ENCODE results near the gene XCL1. TPM values are rescaled to one million over a fixed set of nuclear protein-coding genes. Genes with fewer than 3 reads are reported as not detected.
A peak's percentile ranks its signal among the peaks of the same experiment; 100 is the strongest.

XCL1 gene
- total and polyA plus RNA-seq, 2 of the 13 experiments (the other 11 are each of a cell fraction or from before 2014, with no cell fraction given), result 2.5 to 7.6 TPM

GRCh38 chr1:168551688-168552087, 24.7 kb upstream of the XCL1 start (continued):
- no peak for TF ChIP-seq ZNF275 (CRISPR knock-in tag; IDR thresholded peaks at IDR 0.05; ENCODE audit: borderline replicate concordance)
- TF ChIP-seq HMG20B (CRISPR knock-in tag; conservative IDR thresholded peaks at IDR 0.05), result no peak
- TF ChIP-seq ZNF546 (CRISPR knock-in tag; conservative IDR thresholded peaks at IDR 0.05), result no peak
- no peak for TF ChIP-seq SMC3 (IDR thresholded peaks at IDR 0.05; ENCODE audit: low read length)
- TF ChIP-seq NFKBIZ (CRISPR knock-in tag; IDR thresholded peaks at IDR 0.05), result peak; percentile 76; the same call in 1 of the 2 replicates
- no peak for TF ChIP-seq ZNF296 (CRISPR knock-in tag; conservative IDR thresholded peaks at IDR 0.05)
- TF ChIP-seq HNRNPH1 (optimal IDR thresholded peaks at IDR 0.05; ENCODE audit: low read depth, low read length), result no peak
- TF ChIP-seq ATF5 (CRISPR knock-in tag; IDR thresholded peaks at IDR 0.05; ENCODE audit: low read depth), result no peak
- TF ChIP-seq TBX2 (CRISPR knock-in tag; IDR thresholded peaks at IDR 0.05; ENCODE audit: borderline replicate concordance), result 0 out of 2 replicates have a peak, but pooled peaks have one; percentile 23
- TF ChIP-seq, protein P1, sequence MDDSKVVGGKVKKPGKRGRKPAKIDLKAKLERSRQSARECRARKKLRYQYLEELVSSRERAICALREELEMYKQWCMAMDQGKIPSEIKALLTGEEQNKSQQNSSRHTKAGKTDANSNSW (CRISPR knock-in tag; IDR thresholded peaks at IDR 0.05; ENCODE audit: borderline replicate concordance), result no peak
- TF ChIP-seq ZNF629 (CRISPR knock-in tag; conservative IDR thresholded peaks at IDR 0.05), result peak; percentile 60
- TF ChIP-seq, protein P2, sequence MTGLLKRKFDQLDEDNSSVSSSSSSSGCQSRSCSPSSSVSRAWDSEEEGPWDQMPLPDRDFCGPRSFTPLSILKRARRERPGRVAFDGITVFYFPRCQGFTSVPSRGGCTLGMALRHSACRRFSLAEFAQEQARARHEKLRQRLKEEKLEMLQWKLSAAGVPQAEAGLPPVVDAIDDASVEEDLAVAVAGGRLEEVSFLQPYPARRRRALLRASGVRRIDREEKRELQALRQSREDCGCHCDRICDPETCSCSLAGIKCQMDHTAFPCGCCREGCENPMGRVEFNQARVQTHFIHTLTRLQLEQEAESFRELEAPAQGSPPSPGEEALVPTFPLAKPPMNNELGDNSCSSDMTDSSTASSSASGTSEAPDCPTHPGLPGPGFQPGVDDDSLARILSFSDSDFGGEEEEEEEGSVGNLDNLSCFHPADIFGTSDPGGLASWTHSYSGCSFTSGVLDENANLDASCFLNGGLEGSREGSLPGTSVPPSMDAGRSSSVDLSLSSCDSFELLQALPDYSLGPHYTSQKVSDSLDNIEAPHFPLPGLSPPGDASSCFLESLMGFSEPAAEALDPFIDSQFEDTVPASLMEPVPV (CRISPR knock-in tag; IDR thresholded peaks at IDR 0.05), result no peak
- no peak for TF ChIP-seq ZNF703 (CRISPR knock-in tag; IDR thresholded peaks at IDR 0.05; ENCODE audit: borderline replicate concordance)
- no peak for TF ChIP-seq ONECUT2 (CRISPR knock-in tag; IDR thresholded peaks at IDR 0.05)
- no peak for TF ChIP-seq PATZ1 (CRISPR knock-in tag; IDR thresholded peaks at IDR 0.05)
- TF ChIP-seq ZFY (CRISPR knock-in tag; IDR thresholded peaks at IDR 0.05), result no peak
- 0 out of 2 replicates have a peak, but pooled peaks have one; percentile 22 for TF ChIP-seq ELF4 (CRISPR knock-in tag; IDR thresholded peaks at IDR 0.05; ENCODE audit: borderline replicate concordance)
- TF ChIP-seq, protein P3, sequence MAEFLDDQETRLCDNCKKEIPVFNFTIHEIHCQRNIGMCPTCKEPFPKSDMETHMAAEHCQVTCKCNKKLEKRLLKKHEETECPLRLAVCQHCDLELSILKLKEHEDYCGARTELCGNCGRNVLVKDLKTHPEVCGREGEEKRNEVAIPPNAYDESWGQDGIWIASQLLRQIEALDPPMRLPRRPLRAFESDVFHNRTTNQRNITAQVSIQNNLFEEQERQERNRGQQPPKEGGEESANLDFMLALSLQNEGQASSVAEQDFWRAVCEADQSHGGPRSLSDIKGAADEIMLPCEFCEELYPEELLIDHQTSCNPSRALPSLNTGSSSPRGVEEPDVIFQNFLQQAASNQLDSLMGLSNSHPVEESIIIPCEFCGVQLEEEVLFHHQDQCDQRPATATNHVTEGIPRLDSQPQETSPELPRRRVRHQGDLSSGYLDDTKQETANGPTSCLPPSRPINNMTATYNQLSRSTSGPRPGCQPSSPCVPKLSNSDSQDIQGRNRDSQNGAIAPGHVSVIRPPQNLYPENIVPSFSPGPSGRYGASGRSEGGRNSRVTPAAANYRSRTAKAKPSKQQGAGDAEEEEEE (CRISPR knock-in tag; IDR thresholded peaks at IDR 0.05; ENCODE audit: borderline replicate concordance), result no peak
- no peak for TF ChIP-seq ZNF124 (CRISPR knock-in tag; IDR thresholded peaks at IDR 0.05)
- TF ChIP-seq RBFOX2 (IDR thresholded peaks at IDR 0.05; ENCODE audit: low read depth, low read length), result no peak
- no peak for TF ChIP-seq ZMYM2 (CRISPR knock-in tag; IDR thresholded peaks at IDR 0.05)
- no peak for TF ChIP-seq SETDB1 (CRISPR knock-in tag; IDR thresholded peaks at IDR 0.05; ENCODE audit: borderline replicate concordance)
- no peak for TF ChIP-seq ZSCAN31 (CRISPR knock-in tag; IDR thresholded peaks at IDR 0.05; ENCODE audit: low read depth)
- no peak for TF ChIP-seq NFATC3 (CRISPR knock-in tag; IDR thresholded peaks at IDR 0.05)
